Measurements from ENCODE around the gene MRPS9.

- TF ChIP-seq CTCF (IDR thresholded peaks at IDR 0.05; ENCODE audit: extremely low read depth in 1 of 2, insufficient read depth in 1 of 2, low read depth in 1 of 2, low read length in 2 of 2): no peak
- TF ChIP-seq POLR2AphosphoS5 (IDR thresholded peaks at IDR 0.05; ENCODE audit: insufficient read depth, low read depth, low read length): no peak
- no peak for TF ChIP-seq POLR2A (IDR thresholded peaks at IDR 0.05; ENCODE audit: low read depth, low read length)
Observed at GRCh38 chr2:105103481-105103880, 65.6 kb downstream of the MRPS9 start.

Measured in endothelial cell of umbilical vein (primary cell).